ENCODE data around the gene TMEM207. TPM values are rescaled to one million over a fixed set of nuclear protein-coding genes. Genes with fewer than 3 reads are reported as not detected.

Gene TMEM207
- total and polyA plus RNA-seq, 2 of the 8 experiments (the other 6 are each of a cell fraction or from before 2014, with no cell fraction given): not detected

DNA sequence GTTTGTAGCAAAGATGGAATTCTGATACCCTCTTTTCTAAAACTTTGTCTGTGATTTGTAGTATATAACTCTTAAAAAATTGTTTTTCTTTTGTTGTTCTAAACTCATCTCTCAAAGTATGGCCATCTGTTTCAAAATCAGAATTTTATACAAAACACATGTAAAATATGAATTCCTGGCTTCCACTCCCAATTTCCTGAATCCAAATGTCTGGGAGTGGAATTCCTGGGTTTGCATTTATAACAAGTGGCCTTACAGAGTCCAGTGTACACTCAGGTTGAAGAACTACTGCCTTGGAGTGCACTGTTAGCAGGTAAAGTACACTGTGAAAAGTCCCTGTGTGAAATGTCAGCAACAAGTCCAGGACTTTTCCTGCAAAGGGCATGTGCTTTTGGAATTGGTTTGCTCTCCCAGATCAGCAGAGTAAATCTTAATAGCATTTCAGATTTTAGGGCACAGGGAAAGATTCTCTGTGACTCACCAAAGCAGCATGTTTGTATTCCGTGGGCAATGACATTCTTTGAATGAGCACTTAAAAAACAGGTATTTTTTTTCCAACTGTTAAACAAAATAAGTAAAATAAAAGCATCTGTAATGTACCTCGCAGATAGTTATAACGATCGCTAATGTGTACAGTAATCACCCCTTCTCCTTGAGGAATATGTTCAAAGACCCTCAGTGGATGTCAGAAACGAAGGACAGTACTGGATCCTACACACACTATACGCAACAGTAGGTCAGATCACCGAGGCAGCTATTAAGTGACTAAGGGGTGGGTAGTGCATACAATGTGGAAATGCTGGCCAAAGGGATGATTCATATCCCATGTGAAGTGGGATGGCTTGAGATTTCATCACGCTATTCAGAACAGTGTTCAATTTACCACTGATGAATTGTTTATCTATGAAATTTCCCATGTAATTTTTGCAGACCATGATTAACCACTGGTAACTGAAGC lies 63.7 kb downstream of the TMEM207 start (continued):
- TF ChIP-seq, protein P1, sequence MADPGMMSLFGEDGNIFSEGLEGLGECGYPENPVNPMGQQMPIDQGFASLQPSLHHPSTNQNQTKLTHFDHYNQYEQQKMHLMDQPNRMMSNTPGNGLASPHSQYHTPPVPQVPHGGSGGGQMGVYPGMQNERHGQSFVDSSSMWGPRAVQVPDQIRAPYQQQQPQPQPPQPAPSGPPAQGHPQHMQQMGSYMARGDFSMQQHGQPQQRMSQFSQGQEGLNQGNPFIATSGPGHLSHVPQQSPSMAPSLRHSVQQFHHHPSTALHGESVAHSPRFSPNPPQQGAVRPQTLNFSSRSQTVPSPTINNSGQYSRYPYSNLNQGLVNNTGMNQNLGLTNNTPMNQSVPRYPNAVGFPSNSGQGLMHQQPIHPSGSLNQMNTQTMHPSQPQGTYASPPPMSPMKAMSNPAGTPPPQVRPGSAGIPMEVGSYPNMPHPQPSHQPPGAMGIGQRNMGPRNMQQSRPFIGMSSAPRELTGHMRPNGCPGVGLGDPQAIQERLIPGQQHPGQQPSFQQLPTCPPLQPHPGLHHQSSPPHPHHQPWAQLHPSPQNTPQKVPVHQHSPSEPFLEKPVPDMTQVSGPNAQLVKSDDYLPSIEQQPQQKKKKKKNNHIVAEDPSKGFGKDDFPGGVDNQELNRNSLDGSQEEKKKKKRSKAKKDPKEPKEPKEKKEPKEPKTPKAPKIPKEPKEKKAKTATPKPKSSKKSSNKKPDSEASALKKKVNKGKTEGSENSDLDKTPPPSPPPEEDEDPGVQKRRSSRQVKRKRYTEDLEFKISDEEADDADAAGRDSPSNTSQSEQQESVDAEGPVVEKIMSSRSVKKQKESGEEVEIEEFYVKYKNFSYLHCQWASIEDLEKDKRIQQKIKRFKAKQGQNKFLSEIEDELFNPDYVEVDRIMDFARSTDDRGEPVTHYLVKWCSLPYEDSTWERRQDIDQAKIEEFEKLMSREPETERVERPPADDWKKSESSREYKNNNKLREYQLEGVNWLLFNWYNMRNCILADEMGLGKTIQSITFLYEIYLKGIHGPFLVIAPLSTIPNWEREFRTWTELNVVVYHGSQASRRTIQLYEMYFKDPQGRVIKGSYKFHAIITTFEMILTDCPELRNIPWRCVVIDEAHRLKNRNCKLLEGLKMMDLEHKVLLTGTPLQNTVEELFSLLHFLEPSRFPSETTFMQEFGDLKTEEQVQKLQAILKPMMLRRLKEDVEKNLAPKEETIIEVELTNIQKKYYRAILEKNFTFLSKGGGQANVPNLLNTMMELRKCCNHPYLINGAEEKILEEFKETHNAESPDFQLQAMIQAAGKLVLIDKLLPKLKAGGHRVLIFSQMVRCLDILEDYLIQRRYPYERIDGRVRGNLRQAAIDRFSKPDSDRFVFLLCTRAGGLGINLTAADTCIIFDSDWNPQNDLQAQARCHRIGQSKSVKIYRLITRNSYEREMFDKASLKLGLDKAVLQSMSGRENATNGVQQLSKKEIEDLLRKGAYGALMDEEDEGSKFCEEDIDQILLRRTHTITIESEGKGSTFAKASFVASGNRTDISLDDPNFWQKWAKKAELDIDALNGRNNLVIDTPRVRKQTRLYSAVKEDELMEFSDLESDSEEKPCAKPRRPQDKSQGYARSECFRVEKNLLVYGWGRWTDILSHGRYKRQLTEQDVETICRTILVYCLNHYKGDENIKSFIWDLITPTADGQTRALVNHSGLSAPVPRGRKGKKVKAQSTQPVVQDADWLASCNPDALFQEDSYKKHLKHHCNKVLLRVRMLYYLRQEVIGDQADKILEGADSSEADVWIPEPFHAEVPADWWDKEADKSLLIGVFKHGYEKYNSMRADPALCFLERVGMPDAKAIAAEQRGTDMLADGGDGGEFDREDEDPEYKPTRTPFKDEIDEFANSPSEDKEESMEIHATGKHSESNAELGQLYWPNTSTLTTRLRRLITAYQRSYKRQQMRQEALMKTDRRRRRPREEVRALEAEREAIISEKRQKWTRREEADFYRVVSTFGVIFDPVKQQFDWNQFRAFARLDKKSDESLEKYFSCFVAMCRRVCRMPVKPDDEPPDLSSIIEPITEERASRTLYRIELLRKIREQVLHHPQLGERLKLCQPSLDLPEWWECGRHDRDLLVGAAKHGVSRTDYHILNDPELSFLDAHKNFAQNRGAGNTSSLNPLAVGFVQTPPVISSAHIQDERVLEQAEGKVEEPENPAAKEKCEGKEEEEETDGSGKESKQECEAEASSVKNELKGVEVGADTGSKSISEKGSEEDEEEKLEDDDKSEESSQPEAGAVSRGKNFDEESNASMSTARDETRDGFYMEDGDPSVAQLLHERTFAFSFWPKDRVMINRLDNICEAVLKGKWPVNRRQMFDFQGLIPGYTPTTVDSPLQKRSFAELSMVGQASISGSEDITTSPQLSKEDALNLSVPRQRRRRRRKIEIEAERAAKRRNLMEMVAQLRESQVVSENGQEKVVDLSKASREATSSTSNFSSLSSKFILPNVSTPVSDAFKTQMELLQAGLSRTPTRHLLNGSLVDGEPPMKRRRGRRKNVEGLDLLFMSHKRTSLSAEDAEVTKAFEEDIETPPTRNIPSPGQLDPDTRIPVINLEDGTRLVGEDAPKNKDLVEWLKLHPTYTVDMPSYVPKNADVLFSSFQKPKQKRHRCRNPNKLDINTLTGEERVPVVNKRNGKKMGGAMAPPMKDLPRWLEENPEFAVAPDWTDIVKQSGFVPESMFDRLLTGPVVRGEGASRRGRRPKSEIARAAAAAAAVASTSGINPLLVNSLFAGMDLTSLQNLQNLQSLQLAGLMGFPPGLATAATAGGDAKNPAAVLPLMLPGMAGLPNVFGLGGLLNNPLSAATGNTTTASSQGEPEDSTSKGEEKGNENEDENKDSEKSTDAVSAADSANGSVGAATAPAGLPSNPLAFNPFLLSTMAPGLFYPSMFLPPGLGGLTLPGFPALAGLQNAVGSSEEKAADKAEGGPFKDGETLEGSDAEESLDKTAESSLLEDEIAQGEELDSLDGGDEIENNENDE (IDR thresholded peaks at IDR 0.05; ENCODE audit: insufficient replicate concordance, low read length): no peak
- TF ChIP-seq FOSL1 (IDR thresholded peaks at IDR 0.05; ENCODE audit: insufficient read depth, low read depth, low read length): no peak

All from H1 (cell line).